ENCODE measurements around the gene IL12B. TPM values are rescaled to one million over a fixed set of nuclear protein-coding genes. Genes with fewer than 3 reads are reported as not detected.

IL12B gene
- total RNA-seq, 2 donors from 2014 or later, result not detected

DNA sequence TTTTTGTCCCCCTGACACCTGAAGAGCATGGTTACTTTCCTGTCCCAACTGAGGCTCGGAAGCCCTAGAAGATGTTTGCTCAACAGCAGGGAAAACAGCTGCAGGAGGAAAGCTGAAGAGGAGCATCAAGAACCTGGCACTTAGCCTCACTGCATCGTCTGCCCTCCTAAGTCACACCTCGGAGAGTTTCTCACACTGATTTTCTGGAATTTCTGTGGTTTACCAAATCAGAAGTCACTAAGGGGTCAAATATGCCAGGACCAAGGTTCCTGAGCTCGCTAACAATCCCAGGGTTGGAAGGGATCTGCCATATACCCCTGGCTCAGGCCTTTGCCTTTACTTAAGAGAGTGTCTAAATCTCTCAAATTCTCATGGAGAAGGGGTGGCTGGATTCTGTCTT, 5.3 kb downstream of the IL12B start:
- H3K4me1 ChIP-seq, result no peaks in the 10 kb centered on the region
- no peaks in the 10 kb centered on the region for H3K36me3 ChIP-seq
- TF ChIP-seq CTCF (IDR thresholded peaks at IDR 0.05), result no peak
- no peaks in the 10 kb centered on the region for H3K9me3 ChIP-seq
- H3K27ac ChIP-seq, result no peak overlapping the region
- H3K4me3 ChIP-seq, result no peak overlapping the region
- no peak for DNase-seq (ENCODE audit: low spot score)
- no peaks in the 10 kb centered on the region for H3K27me3 ChIP-seq

DNA sequence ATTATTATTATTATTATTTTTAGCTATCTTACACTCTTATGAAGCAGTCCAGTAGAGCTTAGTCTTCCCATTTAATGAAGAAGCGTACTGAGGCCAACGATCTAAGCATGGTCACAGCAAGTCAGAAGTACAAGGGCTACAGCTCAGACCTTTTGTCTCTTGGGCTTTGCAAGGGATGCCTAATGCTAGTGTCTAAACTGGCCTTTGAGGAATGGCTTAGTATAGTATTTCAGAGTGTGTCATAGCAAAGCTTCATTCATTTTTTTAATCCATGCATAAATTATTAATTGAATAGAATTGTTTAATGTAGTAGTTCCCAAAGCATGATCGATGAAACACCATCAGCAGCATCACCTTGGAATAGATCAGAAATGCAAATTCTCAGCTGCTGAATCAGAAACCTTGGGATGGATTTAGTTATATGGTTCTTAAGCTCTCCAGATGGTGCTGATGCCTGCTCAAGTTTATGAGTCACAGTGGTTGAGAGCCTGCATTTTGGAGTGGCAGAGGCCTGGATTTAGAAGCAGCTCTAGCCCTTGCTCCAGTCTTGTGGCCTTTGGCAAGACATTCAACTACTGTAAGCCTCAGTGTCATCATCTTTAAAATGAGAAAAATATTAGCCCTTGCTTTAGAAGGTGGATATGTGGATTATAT, 6.1 kb downstream of the IL12B start:
- no peaks in the 10 kb centered on the region for H3K9me3 ChIP-seq
- no peak overlapping the region for H3K27ac ChIP-seq
- H3K27me3 ChIP-seq, result no peaks in the 10 kb centered on the region
- H3K4me1 ChIP-seq, result no peaks in the 10 kb centered on the region
- no peak overlapping the region for H3K4me3 ChIP-seq
- no peaks in the 10 kb centered on the region for H3K36me3 ChIP-seq
- DNase-seq (ENCODE audit: low spot score), result no peak
- no peak for TF ChIP-seq CTCF (IDR thresholded peaks at IDR 0.05)

GRCh38 chr5:159322180-159322579, 8.1 kb downstream of the IL12B start:
- TF ChIP-seq CTCF (IDR thresholded peaks at IDR 0.05), result no peak
- Histone ChIP-seq H3K4me3 (no peak overlapping the region), H3K27me3 (no peaks in the 10 kb centered on the region), H3K36me3 (no peaks in the 10 kb centered on the region), H3K27ac (no peak overlapping the region), H3K9me3 (no peaks in the 10 kb centered on the region), H3K4me1 (no peaks in the 10 kb centered on the region)
- no peak for DNase-seq (ENCODE audit: low spot score)

DNA sequence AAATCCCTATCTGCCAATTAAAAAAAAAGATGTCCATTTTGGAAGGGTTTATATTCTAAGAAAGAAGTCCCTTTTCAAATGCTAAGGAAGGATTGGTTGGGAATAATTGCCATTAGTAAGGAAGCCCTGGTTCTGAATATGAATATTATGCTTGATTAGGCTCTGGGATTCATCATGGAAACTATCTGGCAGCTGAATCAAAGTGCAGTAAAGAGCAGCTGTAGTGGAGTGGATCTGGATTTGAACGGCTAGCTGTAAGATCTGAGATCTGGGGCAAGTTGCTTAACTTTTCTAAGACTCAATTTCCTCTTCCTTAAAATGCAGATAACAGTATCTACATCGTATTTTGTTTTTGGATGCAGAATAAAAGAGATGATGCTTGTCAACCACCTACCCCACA, 10.5 kb downstream of the IL12B start:
- H3K36me3 ChIP-seq, result no peaks in the 10 kb centered on the region
- no peaks in the 10 kb centered on the region for H3K27me3 ChIP-seq
- no peak overlapping the region for H3K4me3 ChIP-seq
- no peaks in the 10 kb centered on the region for H3K9me3 ChIP-seq
- no peaks in the 10 kb centered on the region for H3K4me1 ChIP-seq
- no peak for DNase-seq (ENCODE audit: low spot score)
- no peak for TF ChIP-seq CTCF (IDR thresholded peaks at IDR 0.05)
- H3K27ac ChIP-seq, result no peak overlapping the region

- no peak overlapping the region for H3K4me3 ChIP-seq
- H3K4me1 ChIP-seq, result no peaks in the 10 kb centered on the region
- TF ChIP-seq CTCF (IDR thresholded peaks at IDR 0.05), result no peak
- H3K27ac ChIP-seq, result no peak overlapping the region
- no peak for DNase-seq (ENCODE audit: low spot score)
- H3K36me3 ChIP-seq, result no peaks in the 10 kb centered on the region
- H3K27me3 ChIP-seq, result no peaks in the 10 kb centered on the region
- H3K9me3 ChIP-seq, result no peaks in the 10 kb centered on the region
These were observed 10.9 kb downstream of the IL12B start for GRCh38 chr5:159319363-159319762.

DNA sequence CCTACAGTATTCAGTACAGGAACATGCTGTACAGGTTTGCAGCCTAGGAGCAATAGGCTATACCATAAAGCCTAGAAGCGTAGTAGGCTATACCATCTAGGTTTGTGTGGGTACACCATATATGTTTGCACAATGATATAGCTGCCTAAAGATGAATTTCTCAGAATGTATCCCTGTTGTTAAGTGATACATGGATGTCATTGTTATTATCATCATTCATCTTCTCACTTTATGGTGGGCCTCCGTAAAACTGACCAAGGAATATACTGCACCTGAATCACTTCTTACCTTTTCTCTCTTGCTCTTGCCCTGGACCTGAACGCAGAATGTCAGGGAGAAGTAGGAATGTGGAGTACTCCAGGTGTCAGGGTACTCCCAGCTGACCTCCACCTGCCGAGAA, 11.8 kb downstream of the IL12B start:
- TF ChIP-seq CTCF (IDR thresholded peaks at IDR 0.05), result no peak

More for the DNA sequence above, 11.8 kb downstream of the IL12B start:
- Histone ChIP-seq H3K36me3 (no peaks in the 10 kb centered on the region), H3K27ac (no peak overlapping the region), H3K4me3 (no peak overlapping the region), H3K9me3 (no peaks in the 10 kb centered on the region), H3K27me3 (no peaks in the 10 kb centered on the region), H3K4me1 (no peaks in the 10 kb centered on the region)
- no peak for DNase-seq (ENCODE audit: low spot score)

All from right atrium auricular region (tissue), 2 donors.